HG02571 (cell line): Measurements from ENCODE around the gene POC1A.
A peak's percentile ranks its signal among the peaks of the same experiment; 100 is the strongest.
"Not testable (repeated sequence)": the region's sequence is repeated elsewhere in the genome, so short reads cannot be mapped to it uniquely, and the experiment has no call there.

Source experiments
- ATAC-seq: cut with Tn5 transposase; IDR thresholded peaks from one replicate; pipeline ENCODE4 v1.9.1; 2021; ENCODE audit warnings: mild to moderate bottlenecking, moderate library complexity; ENCODE audit not compliant: unreplicated experiment

The POC1A gene

GRCh38 chr3:52153389-52154096, 680 bp downstream of the POC1A start:
- ATAC-seq: peak; percentile 4

GRCh38 chr3:52151991-52152390, 2.2 kb downstream of the POC1A start:
- not testable (repeated sequence) for ATAC-seq

GRCh38 chr3:52150860-52151259, 3.4 kb downstream of the POC1A start:
- no peak for ATAC-seq

GRCh38 chr3:52150357-52150756, 3.9 kb downstream of the POC1A start:
- ATAC-seq: no peak

GRCh38 chr3:52149726-52150125, 4.5 kb downstream of the POC1A start:
- no peak for ATAC-seq

- no peak for ATAC-seq
Measured at GRCh38 chr3:52149021-52149420, 5.2 kb downstream of the POC1A start.

- no peak for ATAC-seq
Measured at GRCh38 chr3:52147804-52148203, 6.4 kb downstream of the POC1A start.

GRCh38 chr3:52146811-52147210, 7.4 kb downstream of the POC1A start:
- ATAC-seq: no peak

- ATAC-seq: no peak
Measured at GRCh38 chr3:52146189-52146588, 8.0 kb downstream of the POC1A start.

GRCh38 chr3:52145736-52146110, 8.5 kb downstream of the POC1A start:
- ATAC-seq: no peak

- no peak for ATAC-seq
Measured at GRCh38 chr3:52144796-52145735, 9.2 kb downstream of the POC1A start.

GRCh38 chr3:52144034-52144795, 10.0 kb downstream of the POC1A start:
- no peak for ATAC-seq

GRCh38 chr3:52143616-52144015, 10.6 kb downstream of the POC1A start:
- no peak for ATAC-seq

GRCh38 chr3:52143156-52143555, 11.1 kb downstream of the POC1A start:
- no peak for ATAC-seq

GRCh38 chr3:52141751-52142150, 12.5 kb downstream of the POC1A start:
- no peak for ATAC-seq

- no peak for ATAC-seq
Measured at GRCh38 chr3:52140769-52141168, 13.5 kb downstream of the POC1A start.

- ATAC-seq: no peak
Measured at GRCh38 chr3:52140000-52140399, 14.2 kb downstream of the POC1A start.

- ATAC-seq: no peak
Measured at GRCh38 chr3:52137311-52137710, 16.9 kb downstream of the POC1A start.

- ATAC-seq: no peak
Measured at GRCh38 chr3:52136513-52136912, 17.7 kb downstream of the POC1A start.

GRCh38 chr3:52135332-52135731, 18.9 kb downstream of the POC1A start:
- ATAC-seq: no peak

- ATAC-seq: no peak
Measured at GRCh38 chr3:52134761-52135160, 19.5 kb downstream of the POC1A start.
